DMS114 treated with DMSO at 0.1 percent for 48 hours (cell line): ENCODE data around the gene POLR2B.
"Not testable (repeated sequence)": the region's sequence is repeated elsewhere in the genome, so short reads cannot be mapped to it uniquely, and the experiment has no call there.

ENCODE experiments used
- DNase-seq: peaks from one replicate; lab custom pipeline; 2025; ENCODE audit not compliant: unreplicated experiment; lab: John Stamatoyannopoulos, UW

POLR2B gene

GRCh38 chr4:57051095-57051494 is 72.4 kb downstream of the POLR2B start:
- no peak for DNase-seq

GRCh38 chr4:57051524-57051923 is 72.8 kb downstream of the POLR2B start:
- no peak for DNase-seq

GRCh38 chr4:57053508-57053907 is 74.8 kb downstream of the POLR2B start:
- no peak for DNase-seq

GRCh38 chr4:57055886-57056285 is 77.2 kb downstream of the POLR2B start:
- DNase-seq, result no peak

- no peak for DNase-seq
Observed at GRCh38 chr4:57059890-57060716, 81.4 kb downstream of the POLR2B start.

GRCh38 chr4:57060717-57061067 is 82.0 kb downstream of the POLR2B start:
- not testable (repeated sequence) for DNase-seq

- no peak for DNase-seq
Observed at GRCh38 chr4:57061395-57061794, 82.7 kb downstream of the POLR2B start.

- no peak for DNase-seq
Observed at GRCh38 chr4:57063518-57063917, 84.8 kb downstream of the POLR2B start.

- DNase-seq, result no peak
Observed at GRCh38 chr4:57064120-57064519, 85.4 kb downstream of the POLR2B start.

- no peak for DNase-seq
Observed at GRCh38 chr4:57064811-57065711, 86.4 kb downstream of the POLR2B start.

- DNase-seq, result no peak
Observed at GRCh38 chr4:57065730-57066482, 87.2 kb downstream of the POLR2B start.

- no peak for DNase-seq
Observed at GRCh38 chr4:57068237-57068981, 89.7 kb downstream of the POLR2B start.

GRCh38 chr4:57070461-57070860 is 91.8 kb downstream of the POLR2B start:
- no peak for DNase-seq

- DNase-seq, result no peak
Observed at GRCh38 chr4:57071326-57071725, 92.6 kb downstream of the POLR2B start.

GRCh38 chr4:57073559-57073958 is 94.9 kb downstream of the POLR2B start:
- no peak for DNase-seq

- DNase-seq, result no peak
Observed at GRCh38 chr4:57074744-57075143, 96.0 kb downstream of the POLR2B start.

- DNase-seq, result no peak
Observed at GRCh38 chr4:57075367-57075766, 96.7 kb downstream of the POLR2B start.

GRCh38 chr4:57076646-57077045 is 98.0 kb downstream of the POLR2B start:
- no peak for DNase-seq

GRCh38 chr4:57077550-57078343 is 99.1 kb downstream of the POLR2B start:
- DNase-seq, result no peak
